Common myeloid progenitor, CD34-positive (primary cell): ENCODE results near the gene PCDH17.

ENCODE experiments used
- CTCF ChIA-PET: fragments of 350-600 bp; sonication (Branson Sonifier 250); formaldehyde crosslinking; loops from one replicate; lab custom pipeline; 2021; ENCODE audit warnings: antibody characterized with exemption; lab: Charles Lee
- POLR2A ChIA-PET: fragments of 350-600 bp; sonication (Branson Sonifier 250); formaldehyde crosslinking; loops from one replicate; lab custom pipeline; 2021; ENCODE audit warnings: antibody characterized with exemption; lab: Charles Lee
- DNase-seq, 3 donors: peaks; one replicate each; pipeline versions ENCODE4 v3.0.0 to v3.0.0-alpha.2; 2013
- H3K27ac ChIP-seq, 2 experiments: 1 replicate in 1 of 2; 2 replicates in 1 of 2; pipeline ENCODE4 v1.7.0; 2013; ENCODE audit warnings: inconsistent platforms in 2 of 2, low read length in 2 of 2, mild to moderate bottlenecking in 2 of 2, low read depth in 1 of 2, moderate library complexity in 1 of 2; ENCODE audit not compliant: severe bottlenecking in 2 of 2, insufficient read depth in 1 of 2, poor library complexity in 1 of 2
- H3K27me3 ChIP-seq, 5 experiments: replicated peaks in 2 of 5; 1 replicate in 3 of 5; 2 replicates in 2 of 5; pipeline versions ENCODE4 v1.6.1 to v1.7.0; 2013; ENCODE audit warnings: low read length in 4 of 5, mild to moderate bottlenecking in 2 of 5, moderate library complexity in 2 of 5, inconsistent platforms in 1 of 5; ENCODE audit not compliant: insufficient read depth in 5 of 5, control insufficient read depth in 4 of 5
- H3K36me3 ChIP-seq, 4 experiments: 1 replicate in 2 of 4; 2 replicates in 2 of 4; pipeline versions ENCODE4 v1.6.1 to v1.7.0; 2013; ENCODE audit warnings: low read length in 3 of 4, control low read depth in 1 of 4, mild to moderate bottlenecking in 1 of 4; ENCODE audit not compliant: control insufficient read depth in 4 of 4, insufficient read depth in 4 of 4
- H3K4me1 ChIP-seq, 4 experiments: 1 replicate in 3 of 4; 2 replicates in 1 of 4; pipeline versions ENCODE4 v1.6.1 to v1.7.1; 2013; ENCODE audit warnings: low read length in 3 of 4, mild to moderate bottlenecking in 3 of 4, control low read depth in 1 of 4, inconsistent platforms in 1 of 4, moderate library complexity in 1 of 4; ENCODE audit not compliant: control insufficient read depth in 4 of 4, insufficient read depth in 4 of 4; ENCODE audit errors: control extremely low read depth in 1 of 4
- H3K4me3 ChIP-seq, 7 experiments: 1 replicate in 4 of 7; 2 replicates in 3 of 7; pipeline versions ENCODE4 v1.5.1 to v1.7.0; 2013; ENCODE audit warnings: mild to moderate bottlenecking in 7 of 7, low read length in 6 of 7, moderate library complexity in 6 of 7, inconsistent platforms in 2 of 7, low read depth in 2 of 7, control low read depth in 1 of 7; ENCODE audit not compliant: insufficient read depth in 4 of 7, control insufficient read depth in 1 of 7; ENCODE audit errors: extremely low read depth in 1 of 7
- H3K9me3 ChIP-seq, 5 experiments: 1 replicate in 4 of 5; 2 replicates in 1 of 5; pipeline versions ENCODE4 v1.6.1 to v1.7.1; 2013; ENCODE audit warnings: low read length in 4 of 5, mild to moderate bottlenecking in 2 of 5, inconsistent platforms in 1 of 5, low read depth in 1 of 5, moderate library complexity in 1 of 5; ENCODE audit not compliant: control insufficient read depth in 4 of 5, insufficient read depth in 2 of 5; ENCODE audit errors: control extremely low read depth in 1 of 5
- WGBS: methylation state at CpG from one replicate; pipeline ENCODE4 v1.1.5; 2013; ENCODE audit not compliant: insufficient coverage; 5-methylcytosine and 5-hydroxymethylcytosine counted together

The PCDH17 gene

DNA sequence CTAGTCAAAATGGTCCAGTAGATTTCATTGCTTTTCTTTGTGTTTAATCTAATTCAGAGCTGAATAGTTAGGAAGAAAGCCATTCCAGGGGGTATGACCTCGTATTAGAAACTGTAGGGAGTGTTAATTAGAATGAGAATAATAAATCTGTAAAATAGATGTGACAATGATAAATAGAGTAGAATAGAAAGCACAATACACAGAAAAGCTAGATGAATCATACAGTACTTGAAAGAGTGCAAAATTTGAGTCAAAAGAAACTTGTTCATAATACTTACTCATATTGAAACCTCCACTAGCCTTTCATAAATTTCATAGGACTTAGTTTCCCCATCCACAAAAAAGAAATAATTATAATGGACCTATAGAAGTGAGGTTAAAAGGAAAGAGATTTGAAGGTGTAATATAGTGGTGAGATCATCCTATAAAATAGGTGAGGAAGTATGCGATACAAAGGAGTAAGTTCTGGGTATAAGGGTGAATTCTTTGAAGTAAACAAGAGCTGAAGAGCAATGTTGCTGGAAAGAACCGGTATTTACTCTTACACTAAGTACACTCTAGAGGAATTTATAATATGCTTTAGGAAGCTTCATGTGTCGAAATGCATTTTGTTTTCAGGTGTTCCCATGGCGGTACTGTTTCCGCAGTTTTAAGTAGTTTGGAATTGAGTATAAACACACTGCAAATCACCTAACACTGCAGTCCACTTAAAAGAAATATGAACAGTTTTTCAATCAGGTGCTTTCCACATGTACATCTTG, 21.9 kb downstream of the PCDH17 start:
- Histone ChIP-seq H3K4me1 (no peaks in the 10 kb centered on the region), H3K27ac (no peak overlapping the region), H3K27me3 (no peaks in the 10 kb centered on the region), H3K9me3 (no peaks in the 10 kb centered on the region), H3K36me3 (no peaks in the 10 kb centered on the region), H3K4me3 (no peak overlapping the region)
- WGBS = no CpG with 5 or more reads among the region's 6 CpGs
- ChIA-PET POLR2A (no interaction called here), CTCF (interaction anchor here (1.0 kb wide), 1 partner anchor 27 kb away, joined by 3 read pairs; no protein-coding TSS in a partner anchor)
- no peak for DNase-seq

DNA sequence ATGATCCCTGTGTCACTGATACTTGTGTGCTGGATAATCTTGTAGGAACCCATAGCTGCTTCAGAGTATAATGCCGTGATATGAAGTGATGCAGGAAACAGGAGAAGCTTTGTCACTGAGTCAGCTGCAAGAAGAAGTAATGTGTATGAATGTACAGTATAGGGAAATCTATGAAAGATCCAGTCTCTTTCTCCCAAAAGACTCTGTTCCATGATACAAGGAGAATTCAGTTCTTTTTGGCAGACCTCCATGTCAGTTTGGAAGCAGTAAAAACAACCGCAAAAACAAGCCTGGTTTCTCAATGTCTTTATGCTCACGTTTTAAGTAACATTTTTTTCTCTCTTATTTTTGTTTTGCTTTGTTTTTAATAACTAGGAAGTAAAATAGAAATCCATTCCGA, 33.9 kb downstream of the PCDH17 start:
- no peak overlapping the region for H3K27ac ChIP-seq
- no peaks in the 10 kb centered on the region for H3K4me1 ChIP-seq
- no peaks in the 10 kb centered on the region for H3K36me3 ChIP-seq
- POLR2A ChIA-PET = no interaction called here
- 100% methylated on average over 1 of the region's 4 CpGs for WGBS
- H3K4me3 ChIP-seq = no peak overlapping the region
- DNase-seq = no peak
- H3K27me3 ChIP-seq = no peaks in the 10 kb centered on the region
- CTCF ChIA-PET = no interaction called here
- H3K9me3 ChIP-seq = no peaks in the 10 kb centered on the region

DNA sequence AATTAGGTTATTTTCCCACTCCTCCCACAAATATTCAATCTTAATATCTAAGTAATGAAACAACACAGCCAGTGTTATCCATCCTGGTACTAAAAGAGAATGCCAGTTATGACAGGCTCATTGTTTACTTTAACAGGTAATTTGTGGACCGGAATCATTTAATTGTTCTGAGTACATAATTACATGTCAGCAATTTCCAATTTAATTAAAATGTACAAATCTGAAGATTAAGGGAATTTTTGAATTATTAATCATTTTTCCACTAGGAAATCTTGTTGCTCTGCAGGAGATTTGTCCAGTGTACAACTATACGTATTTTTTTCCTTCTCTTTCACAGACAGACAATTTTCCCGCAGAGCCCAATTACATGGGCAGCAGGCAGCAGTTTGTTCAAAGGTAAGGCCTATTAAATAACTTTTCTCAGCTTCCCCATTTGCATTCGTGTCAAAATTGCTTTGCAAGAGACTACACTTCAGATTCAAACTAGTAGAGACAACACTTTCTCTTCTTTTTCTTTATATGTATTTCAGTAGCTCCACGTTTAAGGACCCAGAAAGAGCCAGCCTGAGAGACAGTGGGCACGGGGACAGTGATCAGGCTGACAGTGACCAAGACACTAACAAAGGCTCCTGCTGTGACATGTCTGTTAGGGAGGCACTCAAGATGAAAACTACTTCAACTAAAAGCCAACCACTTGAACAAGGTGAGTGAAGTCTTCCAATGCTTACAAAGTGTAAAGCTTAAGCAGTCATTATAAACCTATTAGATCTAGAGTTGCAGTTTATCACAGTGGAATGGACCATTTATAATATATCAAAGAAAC, 34.8 kb downstream of the PCDH17 start:
- CTCF ChIA-PET = no interaction called here
- POLR2A ChIA-PET = no interaction called here
- no peak for DNase-seq
- Histone ChIP-seq H3K36me3 (no peaks in the 10 kb centered on the region), H3K4me3 (no peak overlapping the region), H3K4me1 (no peaks in the 10 kb centered on the region), H3K9me3 (no peaks in the 10 kb centered on the region), H3K27ac (no peak overlapping the region), H3K27me3 (no peaks in the 10 kb centered on the region)
- WGBS = 97% methylated on average over 3 of the region's 6 CpGs

DNA sequence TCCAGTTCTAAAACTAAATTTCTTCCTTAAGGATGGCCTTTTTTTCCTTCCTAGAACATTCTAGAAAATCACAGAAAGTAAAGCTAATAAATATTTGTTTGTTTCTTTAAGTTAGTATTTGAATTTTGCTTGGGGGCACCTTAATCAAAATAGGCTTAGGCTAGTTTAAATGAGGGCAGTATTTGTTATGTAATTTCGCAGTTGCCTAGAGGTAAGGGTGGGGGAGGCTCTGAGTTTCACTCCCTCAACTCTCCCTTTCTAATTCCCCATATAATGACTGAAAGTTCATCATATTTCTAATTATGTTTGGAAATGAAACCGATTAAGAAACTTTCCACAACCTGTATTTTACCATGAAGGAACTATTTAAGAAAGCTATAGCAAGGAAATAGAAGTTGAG, 40.6 kb downstream of the PCDH17 start:
- Histone ChIP-seq H3K27me3 (no peaks in the 10 kb centered on the region), H3K9me3 (no peaks in the 10 kb centered on the region), H3K4me1 (no peaks in the 10 kb centered on the region), H3K4me3 (no peak overlapping the region), H3K36me3 (no peaks in the 10 kb centered on the region), H3K27ac (no peak overlapping the region)
- POLR2A ChIA-PET = no interaction called here
- no CpG with 5 or more reads among the region's 2 CpGs for WGBS
- CTCF ChIA-PET = no interaction called here
- DNase-seq = no peak

DNA sequence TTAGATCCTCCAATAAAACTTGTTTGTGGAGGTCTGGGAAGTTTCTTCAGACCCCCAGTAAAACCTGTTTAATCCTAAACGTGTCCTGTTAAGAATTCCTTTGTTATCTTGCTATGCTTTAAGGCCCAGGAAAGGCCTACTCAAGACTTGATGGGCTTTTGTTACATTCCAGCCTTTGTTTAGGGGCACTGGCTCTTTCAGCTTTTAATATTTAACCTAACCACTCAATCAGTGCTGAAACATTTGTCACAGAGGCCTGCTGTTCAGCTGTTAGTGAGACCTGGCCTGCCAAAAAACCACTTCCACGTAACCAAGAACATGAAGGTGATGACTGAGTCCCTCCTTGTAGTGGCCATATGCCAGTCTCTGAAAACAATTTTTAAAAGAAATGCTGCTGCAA, 41.7 kb downstream of the PCDH17 start:
- Histone ChIP-seq H3K9me3 (no peaks in the 10 kb centered on the region), H3K4me3 (no peak overlapping the region), H3K36me3 (no peaks in the 10 kb centered on the region), H3K27me3 (no peaks in the 10 kb centered on the region), H3K27ac (no peak overlapping the region), H3K4me1 (no peaks in the 10 kb centered on the region)
- WGBS = 80% methylated on average over 2 of the region's 2 CpGs
- CTCF ChIA-PET = no interaction called here
- POLR2A ChIA-PET = no interaction called here
- no peak for DNase-seq

DNA sequence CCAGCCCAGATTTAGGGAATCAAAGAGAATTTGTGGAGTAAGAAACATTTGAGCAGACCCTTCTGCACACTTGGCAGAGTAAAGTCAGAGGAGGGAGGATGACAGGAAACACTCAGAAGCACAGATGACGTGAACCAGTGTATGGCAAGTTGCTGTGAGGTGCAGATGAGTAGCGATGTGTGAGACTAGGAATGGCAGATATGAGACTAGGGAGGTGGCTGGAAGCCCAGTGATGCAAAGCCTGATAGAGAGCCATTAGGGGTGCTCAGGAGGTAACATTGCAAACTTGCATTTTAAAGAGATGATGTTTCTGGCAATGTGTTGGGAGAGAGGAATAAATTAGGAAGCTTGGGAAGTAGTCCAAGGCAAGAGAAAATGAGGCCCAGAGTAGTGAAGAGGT, 44.0 kb downstream of the PCDH17 start:
- Histone ChIP-seq H3K27me3 (no peaks in the 10 kb centered on the region), H3K36me3 (no peaks in the 10 kb centered on the region), H3K27ac (no peak overlapping the region), H3K9me3 (no peaks in the 10 kb centered on the region), H3K4me3 (no peak overlapping the region), H3K4me1 (no peaks in the 10 kb centered on the region)
- ChIA-PET POLR2A (no interaction called here), CTCF (no interaction called here)
- no peak for DNase-seq
- 100% methylated on average over 2 of the region's 2 CpGs for WGBS

DNA sequence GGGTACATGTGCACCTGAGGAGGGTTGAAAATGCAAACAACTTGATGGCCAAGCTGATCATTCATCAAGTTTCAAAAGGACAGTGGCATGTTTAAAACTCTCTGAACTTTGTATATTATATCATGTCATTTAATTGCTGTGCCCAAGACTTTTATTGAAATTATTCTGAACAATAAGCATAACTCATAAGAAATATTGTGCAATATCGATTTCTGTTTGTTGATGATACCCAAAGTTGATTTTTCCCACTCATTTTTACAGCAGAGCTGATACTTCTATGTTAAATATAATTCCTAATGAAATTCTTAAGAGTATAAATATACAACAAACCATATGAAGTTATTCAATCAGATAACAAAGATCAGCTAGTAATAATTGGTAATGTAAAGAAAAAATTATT, 49.1 kb downstream of the PCDH17 start:
- H3K36me3 ChIP-seq = no peaks in the 10 kb centered on the region
- DNase-seq = no peak
- ChIA-PET POLR2A (no interaction called here), CTCF (interaction anchor here (0.7 kb wide), 1 partner anchor 17 kb away, joined by 3 read pairs; no protein-coding TSS in a partner anchor)
- no peak overlapping the region for H3K27ac ChIP-seq
- H3K4me3 ChIP-seq = no peak overlapping the region
- no peaks in the 10 kb centered on the region for H3K4me1 ChIP-seq
- H3K27me3 ChIP-seq = no peaks in the 10 kb centered on the region
- WGBS = no CpG with 5 or more reads among the region's 1 CpG
- no peaks in the 10 kb centered on the region for H3K9me3 ChIP-seq
